HG03135 (cell line): ENCODE results near the gene CTPS2.
"Not testable (repeated sequence)": the region's sequence is repeated elsewhere in the genome, so short reads cannot be mapped to it uniquely, and the experiment has no call there.

ENCODE experiments used
- ATAC-seq: cut with Tn5 transposase; IDR thresholded peaks from one replicate; pipeline ENCODE4 v1.9.1; 2021; ENCODE audit warnings: mild to moderate bottlenecking, moderate library complexity; ENCODE audit not compliant: unreplicated experiment

Gene CTPS2

DNA sequence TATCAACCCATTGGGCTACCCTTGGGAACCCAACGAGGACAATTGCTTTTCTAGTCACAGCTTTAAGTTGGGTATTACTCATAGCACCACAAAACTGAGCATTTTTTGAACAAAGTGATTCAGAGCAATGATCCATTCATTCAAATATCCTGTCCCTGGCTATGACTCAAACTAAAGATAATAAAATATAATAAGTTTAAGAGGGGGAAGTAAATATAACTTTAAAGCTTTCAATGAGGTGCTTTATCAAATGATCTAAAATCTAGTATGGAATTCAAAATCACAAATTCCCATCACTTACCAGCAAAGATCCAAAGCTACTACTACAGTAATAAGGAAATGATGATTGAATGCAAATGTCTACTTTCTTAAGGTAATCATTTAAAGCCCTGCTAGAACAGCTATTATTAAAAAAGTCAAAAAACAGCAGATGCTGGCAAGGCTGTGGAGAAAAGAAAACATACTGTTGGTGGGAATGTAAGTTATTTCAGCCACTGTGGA is 102.3 kb downstream of the CTPS2 start:
- no peak for ATAC-seq

DNA sequence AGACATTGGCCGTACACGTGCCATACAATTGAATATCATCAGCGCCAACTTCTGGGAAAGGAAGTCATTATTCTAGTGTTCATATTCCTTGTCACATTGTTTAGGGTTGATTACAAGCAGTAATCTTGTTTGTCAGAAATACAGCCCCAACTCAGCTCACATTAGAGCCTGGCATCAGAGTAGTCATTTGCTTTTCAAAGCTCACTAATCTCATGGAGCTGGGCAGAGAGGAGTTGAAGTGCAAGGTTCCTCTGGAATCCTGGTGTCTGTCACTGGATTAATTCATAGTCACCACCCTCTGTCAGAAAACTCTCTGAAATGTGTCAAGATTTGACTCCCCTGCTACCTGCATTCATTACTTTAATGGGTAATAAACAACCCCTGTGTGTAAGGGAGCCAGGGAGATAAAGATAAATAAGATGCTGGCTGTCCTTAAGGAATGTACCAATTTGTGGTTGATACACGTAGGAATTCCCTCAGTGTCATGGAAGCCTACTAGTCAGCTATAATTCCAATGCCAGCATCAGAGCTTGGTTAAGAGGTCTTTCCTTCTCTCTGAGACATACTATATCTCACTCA is 106.2 kb downstream of the CTPS2 start:
- no peak for ATAC-seq

DNA sequence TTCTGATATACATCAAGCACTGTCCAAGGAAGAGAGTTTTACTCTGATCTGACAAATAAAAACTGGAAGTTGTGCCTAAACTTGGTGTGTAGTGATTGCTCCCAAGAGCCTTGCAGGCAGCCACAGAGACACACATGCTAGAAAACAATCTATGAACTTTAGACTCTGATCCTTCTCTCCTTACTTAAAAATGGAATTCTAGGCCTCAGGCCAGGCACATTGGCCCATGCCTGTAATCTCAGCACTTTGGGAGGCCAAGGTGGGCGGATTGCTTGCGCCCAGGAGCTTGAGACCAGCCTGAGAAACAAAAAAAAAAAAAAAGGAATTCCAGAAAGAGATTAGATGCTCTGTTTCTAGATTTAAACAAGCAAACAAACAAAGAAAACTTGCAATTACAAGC is 108.1 kb downstream of the CTPS2 start:
- ATAC-seq: no peak

DNA sequence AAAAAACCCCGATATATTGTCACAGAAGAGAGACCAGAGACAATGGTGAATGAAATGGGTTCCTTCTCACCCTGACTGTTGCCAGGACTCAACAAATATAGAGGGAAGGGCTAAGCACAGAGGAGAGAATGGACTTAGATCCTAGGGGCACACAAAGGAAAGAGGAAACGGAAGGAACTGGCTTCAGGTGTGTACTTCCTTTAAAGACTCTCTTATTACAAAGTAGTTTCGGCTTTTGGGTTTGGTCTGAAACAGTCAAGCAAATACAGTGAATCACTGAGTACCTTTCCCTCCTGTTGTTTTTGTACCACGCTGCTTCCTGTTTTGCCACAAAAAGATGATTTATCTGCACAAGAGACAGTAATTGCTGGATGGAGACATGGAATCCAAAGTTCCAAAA is 108.6 kb downstream of the CTPS2 start:
- ATAC-seq: no peak

DNA sequence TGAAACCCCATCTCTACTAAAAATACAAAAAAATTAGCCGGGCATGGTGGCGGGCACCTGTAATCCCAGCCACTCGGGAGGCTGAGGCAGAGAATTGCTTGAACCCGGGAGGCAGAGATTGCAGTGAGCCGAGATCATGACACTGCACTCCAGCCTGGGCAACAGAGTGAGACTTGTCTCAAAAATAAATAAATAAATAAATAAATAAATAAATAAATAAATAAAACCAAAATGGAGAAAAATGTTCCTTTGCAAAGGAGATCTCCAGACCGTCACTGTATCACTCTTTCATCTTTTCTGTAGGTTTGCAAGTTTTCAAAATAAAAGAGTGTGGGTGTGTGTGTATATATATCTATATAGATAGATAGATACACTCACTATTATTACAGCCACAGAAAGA is 109.2 kb downstream of the CTPS2 start:
- not testable (repeated sequence) for ATAC-seq

DNA sequence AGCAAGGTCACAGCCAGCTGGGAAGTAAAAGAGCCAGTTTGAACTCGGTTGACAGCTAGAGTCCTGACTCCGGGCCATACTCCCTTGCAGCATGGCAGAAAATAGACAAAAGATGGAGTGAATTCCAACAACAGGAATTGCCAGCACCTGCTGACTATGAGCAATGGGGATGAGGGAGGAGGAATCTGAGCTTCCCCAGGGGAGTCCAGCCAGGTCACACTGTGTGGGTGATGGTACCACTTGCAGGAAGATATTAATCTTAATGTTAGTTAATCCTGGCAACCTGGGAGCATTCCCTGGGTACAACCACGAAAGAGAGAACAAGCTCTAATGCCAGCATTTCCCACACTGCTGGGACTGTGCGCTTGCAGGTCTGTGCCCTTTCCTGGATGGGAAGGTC is 110.6 kb downstream of the CTPS2 start:
- ATAC-seq: no peak

DNA sequence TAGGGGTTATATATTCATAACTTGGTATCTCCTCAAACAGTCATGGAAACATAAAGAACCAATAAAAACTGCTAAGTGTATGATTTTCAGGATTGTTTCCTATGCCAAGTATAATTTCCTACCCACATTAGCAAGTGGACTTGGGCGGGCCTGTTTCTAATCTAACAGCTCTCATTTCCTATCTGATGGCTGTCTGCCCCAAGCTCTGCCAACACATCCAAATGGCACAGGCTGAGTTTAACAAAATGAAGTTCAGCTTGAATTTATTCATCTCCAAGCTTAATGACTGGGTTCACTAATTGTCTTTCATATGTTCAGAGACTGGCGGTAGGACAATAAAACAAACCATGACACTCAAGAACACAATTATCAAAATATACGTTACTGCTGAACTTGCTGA is 118.0 kb downstream of the CTPS2 start:
- no peak for ATAC-seq

DNA sequence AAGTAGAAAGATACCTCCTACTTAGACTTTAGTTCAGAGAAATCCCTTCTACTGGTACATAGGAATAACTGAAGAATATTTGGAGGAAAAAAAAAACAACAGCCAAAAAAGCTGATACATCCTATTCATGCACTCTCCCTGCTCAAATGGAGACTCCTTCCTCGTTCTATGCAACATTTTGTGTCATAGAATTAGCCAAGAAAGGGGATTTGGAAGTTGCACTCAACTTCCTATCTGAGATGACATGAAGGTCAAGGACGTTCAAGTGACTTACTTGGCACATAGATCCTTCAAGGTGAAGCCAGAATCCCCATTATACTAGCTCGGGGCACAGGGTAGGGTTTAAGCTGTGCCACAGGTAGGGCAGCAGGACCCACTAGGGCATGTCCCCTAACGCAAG is 118.7 kb downstream of the CTPS2 start:
- ATAC-seq: no peak

DNA sequence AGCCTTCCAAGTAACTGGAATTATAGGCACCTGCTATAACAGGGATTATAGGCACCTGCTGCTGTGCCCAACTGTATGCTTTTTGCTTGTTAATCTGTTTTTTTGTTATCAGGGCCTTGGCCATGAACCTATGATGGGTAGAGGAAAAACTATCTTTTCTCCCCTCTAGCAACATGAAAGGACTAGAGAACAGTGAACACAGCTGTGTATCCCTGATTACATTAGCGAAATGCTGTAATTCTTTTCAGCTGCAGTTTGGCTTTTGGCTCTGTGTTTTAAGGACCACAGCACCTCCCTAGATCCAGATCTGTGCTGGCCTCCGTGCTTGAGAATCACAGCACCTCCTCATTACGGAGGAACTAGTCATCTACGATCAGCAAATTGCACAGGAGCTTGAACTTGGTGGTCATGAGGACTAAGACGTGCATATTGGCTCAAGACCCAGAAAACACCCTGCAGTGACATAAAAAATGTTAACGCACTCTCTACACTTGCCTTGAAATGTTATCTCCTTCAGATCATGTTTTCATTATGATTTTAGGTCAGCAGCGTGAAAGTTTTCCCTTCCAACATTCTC is 120.2 kb downstream of the CTPS2 start:
- ATAC-seq: no peak

DNA sequence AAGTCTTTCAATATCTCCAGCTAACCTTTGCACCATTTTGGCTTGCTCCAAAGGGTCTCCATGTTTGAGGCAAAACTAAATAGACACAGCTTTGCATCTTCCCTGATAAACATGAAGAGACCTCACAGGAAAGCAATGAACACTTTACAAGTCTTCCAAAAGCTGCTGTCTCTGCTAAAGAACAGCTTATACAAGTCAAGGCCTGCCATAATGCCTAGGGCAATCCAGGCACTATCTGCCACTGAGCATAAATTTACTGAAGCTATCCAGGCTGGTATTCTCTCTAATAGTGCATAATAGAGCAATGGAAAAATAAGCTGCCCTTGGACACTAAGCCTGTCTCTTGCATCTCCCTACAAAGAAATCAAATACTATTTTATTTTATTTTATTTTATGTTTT is 122.6 kb downstream of the CTPS2 start:
- no peak for ATAC-seq

DNA sequence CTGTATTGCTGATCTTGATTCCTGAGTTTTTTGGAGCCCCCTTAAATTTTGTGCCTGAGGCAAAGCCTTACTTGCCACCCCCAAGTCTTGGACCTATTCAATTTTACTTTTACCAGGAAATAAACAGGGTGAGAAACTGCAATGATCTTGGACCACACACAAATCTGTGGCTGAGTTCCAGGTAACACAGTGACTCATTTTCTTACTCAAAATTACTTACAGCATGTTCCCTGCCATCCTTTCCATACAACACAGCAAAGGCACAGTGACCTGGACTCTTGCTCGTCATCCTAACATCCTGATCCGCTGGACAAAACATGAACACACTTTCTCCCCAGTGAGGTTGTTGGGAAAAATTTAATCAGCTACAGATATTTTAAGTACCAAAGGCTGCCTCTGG is 123.3 kb downstream of the CTPS2 start:
- ATAC-seq: no peak

DNA sequence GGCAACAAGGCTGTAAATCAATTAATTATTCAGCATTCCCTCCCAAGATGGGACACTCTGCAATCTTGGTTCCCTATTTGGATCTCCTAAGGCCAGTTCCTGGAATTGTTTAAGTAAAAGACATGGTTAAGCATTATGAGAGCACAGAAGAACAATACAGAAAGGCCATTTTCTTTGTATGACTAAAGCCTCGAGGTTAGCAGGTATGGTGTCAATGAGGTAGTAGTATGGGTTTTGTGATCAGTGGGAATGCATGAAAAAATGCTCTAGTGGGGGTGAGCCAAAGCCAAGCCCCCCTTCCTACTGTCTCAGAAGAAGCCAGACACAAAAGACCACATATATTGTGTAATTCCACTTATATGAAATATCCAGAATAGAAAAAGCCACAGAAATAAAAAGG is 124.2 kb downstream of the CTPS2 start:
- no peak for ATAC-seq

DNA sequence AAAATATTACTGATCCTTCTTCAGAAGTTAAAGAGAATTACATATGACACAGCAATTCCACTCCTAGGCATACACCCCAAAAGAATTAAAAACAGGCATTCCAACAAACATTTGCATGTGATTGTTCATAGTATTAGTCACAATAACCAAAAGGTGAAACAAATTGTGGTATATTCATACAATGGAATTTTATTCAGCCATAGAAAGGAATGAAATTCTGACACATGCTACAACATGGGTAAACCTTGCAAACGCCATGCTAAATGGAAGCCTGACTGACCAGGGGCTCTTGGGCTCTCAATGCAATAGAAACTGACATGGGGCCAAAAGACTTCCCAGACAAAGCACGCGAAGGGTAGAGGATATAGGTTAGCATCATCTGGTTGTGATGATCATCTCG is 124.6 kb downstream of the CTPS2 start:
- ATAC-seq: no peak

DNA sequence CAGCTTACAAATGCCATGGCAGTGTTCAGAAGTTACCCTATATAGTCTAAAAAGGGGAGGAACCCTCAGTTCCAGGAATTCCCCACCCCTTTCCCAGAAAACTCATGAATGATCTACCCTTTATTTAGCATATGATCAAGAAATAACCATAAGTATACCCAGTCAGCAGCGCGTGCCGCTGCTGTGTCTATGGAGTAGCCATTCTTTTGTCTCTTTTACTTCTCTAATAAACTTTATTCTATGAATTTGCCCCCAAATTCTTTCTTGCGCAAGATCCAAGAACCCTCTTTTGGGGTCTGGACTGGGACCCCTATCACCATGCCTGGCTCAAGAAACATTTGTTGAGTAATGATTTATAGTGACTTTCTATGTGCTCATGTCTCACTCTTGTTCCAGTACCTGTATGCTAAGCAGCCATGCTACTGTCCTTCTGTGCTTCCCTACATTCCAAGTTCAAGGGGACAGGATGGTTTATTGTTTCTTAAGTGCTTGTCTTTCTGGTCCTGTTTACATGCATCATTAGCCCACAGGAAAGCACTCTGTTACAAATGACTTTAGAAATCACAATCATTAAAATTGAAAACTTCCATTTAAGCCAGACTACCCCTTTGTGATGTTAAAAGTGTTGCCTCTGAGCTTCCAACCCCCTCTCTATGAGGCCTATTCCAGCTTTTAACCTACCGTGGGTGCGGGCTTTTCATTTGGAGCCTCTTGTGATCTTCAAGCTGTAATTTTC is 125.9 kb downstream of the CTPS2 start:
- ATAC-seq: no peak

DNA sequence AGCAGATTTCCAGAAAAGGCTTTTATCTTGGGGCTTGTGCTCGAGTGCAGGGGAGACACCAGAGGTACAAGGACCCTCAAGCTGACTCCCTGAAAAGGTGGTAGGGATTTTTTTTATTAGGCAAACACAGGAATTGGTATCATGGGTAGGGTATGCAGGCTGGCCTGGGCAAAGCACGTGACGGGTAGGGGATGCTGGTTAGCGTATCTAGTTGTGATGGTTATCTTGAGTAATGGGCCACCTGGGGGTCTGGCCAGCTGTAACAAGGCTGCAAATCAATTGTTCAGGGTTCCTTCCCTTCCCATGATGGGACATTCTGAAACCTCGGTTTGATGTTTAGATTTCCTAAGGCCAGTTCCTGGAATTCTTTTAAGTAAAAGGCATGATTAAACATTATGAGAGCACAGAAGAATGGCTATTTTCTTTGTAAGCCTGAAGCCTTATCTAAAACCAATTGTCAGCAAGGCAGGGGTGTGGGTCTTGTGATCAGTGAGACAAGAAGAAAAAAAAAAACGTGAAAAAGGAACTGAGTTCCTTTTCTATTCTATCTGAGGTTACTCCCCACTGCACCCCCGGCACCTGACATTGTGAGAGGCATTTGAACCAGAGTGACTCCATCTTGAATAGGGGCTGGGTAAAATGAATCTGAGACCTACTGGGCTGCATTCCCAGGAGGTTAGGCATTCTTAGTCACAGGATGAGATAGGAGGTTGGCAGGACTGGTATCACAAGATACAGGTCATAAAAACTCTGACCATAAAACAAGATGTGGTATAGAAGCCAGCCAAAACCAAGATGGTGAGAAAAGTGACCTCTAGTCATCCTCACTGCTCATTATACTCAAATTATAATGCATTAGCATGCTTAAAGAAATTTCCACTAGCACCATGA is 126.7 kb downstream of the CTPS2 start:
- ATAC-seq: no peak

DNA sequence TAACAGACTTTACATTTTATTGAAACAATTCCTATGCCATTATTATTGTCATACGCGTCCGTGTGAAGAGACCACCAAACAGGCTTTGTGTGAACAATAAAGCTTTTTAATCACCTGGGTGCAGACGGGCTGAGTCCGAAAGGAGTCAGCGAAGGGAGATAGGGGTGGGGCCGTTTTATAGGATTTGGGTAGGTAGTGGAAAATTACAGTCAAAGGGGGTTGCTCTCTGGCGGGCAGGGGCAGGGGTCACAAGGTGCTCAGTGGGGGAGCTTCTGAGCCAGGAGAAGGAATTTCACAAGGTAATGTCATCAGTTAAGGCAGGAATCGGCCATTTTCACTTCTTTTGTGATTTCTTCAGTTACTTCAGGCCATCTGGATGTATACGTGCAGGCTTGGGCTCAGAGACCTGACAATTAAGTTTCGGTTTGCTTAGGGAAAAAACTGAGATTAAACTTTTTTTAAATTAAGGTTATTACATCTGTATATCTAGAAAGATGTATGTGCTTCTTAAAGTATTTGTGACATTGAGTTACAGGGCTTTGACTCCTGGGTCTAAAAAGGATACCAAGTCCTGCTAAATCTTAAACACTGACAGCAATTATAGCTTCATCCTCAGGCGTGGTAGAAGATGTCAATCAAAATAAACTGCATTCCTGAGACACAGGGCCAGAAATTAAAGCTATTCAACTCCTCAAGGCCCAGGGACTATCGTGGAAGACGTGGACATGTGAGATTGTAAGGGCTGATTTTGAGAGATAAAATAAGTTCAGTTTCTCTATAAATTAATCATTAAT is 132.3 kb downstream of the CTPS2 start:
- not testable (repeated sequence) for ATAC-seq

DNA sequence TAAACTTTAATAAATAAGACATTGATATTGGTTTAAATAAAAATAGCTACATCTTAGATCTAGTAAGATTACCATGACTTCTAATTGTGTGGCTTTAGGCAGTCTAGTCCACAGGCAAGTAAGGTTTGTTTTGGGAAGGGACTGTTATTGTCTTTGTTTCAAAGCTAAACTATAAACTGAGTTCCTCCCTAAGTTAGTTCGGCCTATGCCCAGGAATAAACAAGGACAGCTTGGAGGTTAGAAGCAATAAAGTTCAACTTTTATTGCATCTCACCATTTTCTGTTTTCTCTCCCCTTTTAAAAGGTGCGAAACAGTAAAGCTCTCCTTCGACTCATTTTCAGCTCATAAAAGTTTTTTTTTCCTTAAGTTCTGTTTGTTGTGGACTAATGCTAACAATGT is 133.0 kb downstream of the CTPS2 start:
- ATAC-seq: no peak

DNA sequence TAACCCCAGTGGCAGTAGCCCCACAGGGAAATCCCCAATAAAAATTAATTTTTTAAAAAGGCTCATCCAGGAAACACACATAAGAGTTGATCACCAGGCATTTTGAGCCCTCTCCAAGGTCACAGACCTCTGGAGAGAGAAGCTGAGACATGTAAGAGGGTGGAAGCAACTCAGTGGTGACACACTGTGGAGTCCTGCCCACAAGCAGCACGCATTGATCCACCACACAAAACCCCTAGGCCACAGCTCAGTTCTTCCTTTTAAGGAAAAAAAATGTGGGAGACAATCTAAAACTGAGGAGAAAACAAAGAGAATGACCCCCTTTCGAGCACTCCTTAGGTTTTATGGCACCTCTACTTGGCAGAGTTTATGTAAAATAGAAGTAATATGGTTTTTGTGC is 134.3 kb downstream of the CTPS2 start:
- ATAC-seq: no peak

DNA sequence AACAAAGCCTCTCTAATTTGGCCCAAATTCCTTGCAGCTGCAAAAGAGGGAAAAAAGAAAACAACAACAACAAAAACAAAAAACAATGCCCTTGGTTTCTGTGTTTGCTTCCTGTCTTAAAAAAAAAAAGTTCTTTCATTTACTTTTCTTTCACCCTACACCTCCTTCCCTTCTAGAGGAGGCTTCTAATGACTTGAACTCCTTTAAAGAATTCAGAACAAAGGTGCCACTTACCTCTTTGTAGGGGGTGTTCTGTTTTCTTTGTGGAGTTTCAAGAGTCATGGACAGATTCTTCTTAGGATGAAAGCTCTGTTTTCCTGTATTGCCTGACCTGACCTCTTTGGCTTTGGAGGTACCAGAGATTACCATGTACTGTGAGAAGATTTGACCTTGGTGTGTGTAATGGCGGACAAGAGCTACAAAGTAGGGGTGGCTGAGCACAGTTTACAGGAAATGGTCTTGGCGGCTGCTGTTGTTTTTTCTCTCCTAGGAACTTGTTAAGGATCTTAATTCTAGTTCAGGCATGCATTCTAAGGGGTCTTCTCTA is 134.9 kb downstream of the CTPS2 start:
- no peak for ATAC-seq

DNA sequence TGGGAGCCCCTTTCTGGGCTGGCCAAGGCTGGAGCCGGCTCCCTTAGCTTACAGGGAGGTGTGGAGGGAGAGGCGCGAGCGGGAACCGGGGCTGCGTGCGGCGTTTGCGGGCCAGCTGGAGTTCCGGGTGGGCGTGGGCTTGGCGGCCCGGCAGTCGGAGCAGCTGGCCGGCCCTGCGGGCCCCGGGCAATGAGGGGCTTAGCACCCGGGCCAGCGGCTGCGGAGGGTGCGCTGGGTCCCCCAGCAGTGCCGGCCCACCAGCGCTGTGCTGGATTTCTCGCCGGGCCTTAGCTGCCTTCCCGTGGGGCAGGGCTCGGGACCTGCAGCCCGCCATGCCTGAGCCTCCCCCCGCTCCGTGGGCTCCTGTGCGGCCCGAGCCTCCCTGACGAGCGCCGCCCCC is 137.1 kb downstream of the CTPS2 start:
- not testable (repeated sequence) for ATAC-seq
